NB4 (cell line): ENCODE results near the gene CTNND2.

Experiments
- DNase-seq: peaks from one replicate; pipeline ENCODE4 v3.0.0; 2010; ENCODE audit warnings: low read depth
- H3K4me3 ChIP-seq: one replicate; pipeline ENCODE4 v1.5.1; 2011; ENCODE audit warnings: mild to moderate bottlenecking, low read depth, low read length, moderate library complexity
- CTCF ChIP-seq: IDR thresholded peaks from one replicate; pipeline ENCODE4 v1.5.1; 2012; ENCODE audit warnings: low read depth, low read length
- MAX ChIP-seq: IDR thresholded peaks from 2 replicates; pipeline ENCODE4 v1.6.1; 2011; ENCODE audit warnings: low read depth, low read length
- MYC ChIP-seq: IDR thresholded peaks from 2 replicates; pipeline ENCODE4 v1.6.1; 2011; ENCODE audit warnings: low read depth, low read length
- POLR2A ChIP-seq: IDR thresholded peaks from 2 replicates; pipeline ENCODE4 v1.6.1; 2011; ENCODE audit warnings: mild to moderate bottlenecking; ENCODE audit not compliant: insufficient read length; ENCODE audit errors: extremely low read depth

Gene CTNND2

GRCh38 chr5:11897781-11898180 lies 6.5 kb downstream of the CTNND2 start:
- H3K4me3 ChIP-seq = no peak overlapping the region
- no peak for DNase-seq
- TF ChIP-seq MYC (no peak), CTCF (no peak), MAX (no peak), POLR2A (no peak)

- TF ChIP-seq CTCF = no peak
- no peak for DNase-seq
- no peak overlapping the region for H3K4me3 ChIP-seq
These were observed 9.3 kb downstream of the CTNND2 start for GRCh38 chr5:11894992-11895391.

GRCh38 chr5:11892832-11893231 lies 11.4 kb downstream of the CTNND2 start:
- H3K4me3 ChIP-seq = no peak overlapping the region
- TF ChIP-seq MYC = no peak
- no peak for TF ChIP-seq POLR2A
- no peak for TF ChIP-seq MAX
- no peak for TF ChIP-seq CTCF
- no peak for DNase-seq

GRCh38 chr5:11890777-11891176 lies 13.5 kb downstream of the CTNND2 start:
- no peak overlapping the region for H3K4me3 ChIP-seq
- TF ChIP-seq POLR2A (no peak), CTCF (no peak), MAX (no peak), MYC (no peak)
- DNase-seq = no peak

GRCh38 chr5:11888221-11888620 lies 16.0 kb downstream of the CTNND2 start:
- no peak for DNase-seq

More at GRCh38 chr5:11888221-11888620, 16.0 kb downstream of the CTNND2 start:
- no peak overlapping the region for H3K4me3 ChIP-seq
- no peak for TF ChIP-seq POLR2A
- no peak for TF ChIP-seq MAX
- TF ChIP-seq MYC = no peak
- no peak for TF ChIP-seq CTCF
